KOPT-K1 (cell line): ENCODE measurements around the gene MIER2.

ENCODE experiments used
- H3K27ac ChIP-seq: fragments of 200-600 bp; sonication (generic); 2 replicates; pipeline ENCODE4 v1.5.1; 2016; ENCODE audit warnings: antibody characterized with exemption, mild to moderate bottlenecking, low read depth, low read length; ENCODE audit not compliant: poor library complexity, severe bottlenecking
- H3K36me3 ChIP-seq: fragments of 200-600 bp; sonication (generic); 2 replicates; pipeline ENCODE4 v1.5.1; 2017; ENCODE audit warnings: antibody characterized with exemption, mild to moderate bottlenecking, low read length, moderate library complexity; ENCODE audit not compliant: insufficient read depth
- H3K9me3 ChIP-seq: fragments of 200-600 bp; sonication (generic); 2 replicates; pipeline ENCODE4 v1.5.1; 2017; ENCODE audit warnings: antibody characterized with exemption, low read length, mild to moderate bottlenecking; ENCODE audit not compliant: insufficient read depth, poor library complexity, severe bottlenecking

Gene MIER2

GRCh38 chr19:296476-297225 lies 47.9 kb downstream of the MIER2 start:
- H3K9me3 ChIP-seq: no peaks in the 10 kb centered on the region
- H3K36me3 ChIP-seq: peaks cover 4% of the 10 kb centered on the region; the same call in 1 of the 2 replicates
- no peak overlapping the region for H3K27ac ChIP-seq

- Histone ChIP-seq H3K27ac (no peak overlapping the region), H3K36me3 (no peaks in the 10 kb centered on the region), H3K9me3 (no peaks in the 10 kb centered on the region)
Observed at GRCh38 chr19:295687-296370, 48.8 kb downstream of the MIER2 start.

- Histone ChIP-seq H3K9me3 (no peaks in the 10 kb centered on the region), H3K27ac (no peak overlapping the region), H3K36me3 (no peaks in the 10 kb centered on the region)
Observed at GRCh38 chr19:294946-295686, 49.5 kb downstream of the MIER2 start.

GRCh38 chr19:294341-294945 lies 50.2 kb downstream of the MIER2 start:
- no peaks in the 10 kb centered on the region for H3K36me3 ChIP-seq
- H3K9me3 ChIP-seq: no peaks in the 10 kb centered on the region
- no peak overlapping the region for H3K27ac ChIP-seq

GRCh38 chr19:293436-294110 lies 51.0 kb downstream of the MIER2 start:
- Histone ChIP-seq H3K36me3 (no peaks in the 10 kb centered on the region), H3K9me3 (no peaks in the 10 kb centered on the region), H3K27ac (no peak overlapping the region)

- H3K27ac ChIP-seq: no peak overlapping the region
- H3K9me3 ChIP-seq: no peaks in the 10 kb centered on the region
- no peaks in the 10 kb centered on the region for H3K36me3 ChIP-seq
Observed at GRCh38 chr19:292951-293350, 51.6 kb downstream of the MIER2 start.

- Histone ChIP-seq H3K9me3 (no peaks in the 10 kb centered on the region), H3K27ac (no peak overlapping the region), H3K36me3 (no peaks in the 10 kb centered on the region)
Observed at GRCh38 chr19:292281-292884, 52.2 kb downstream of the MIER2 start.

GRCh38 chr19:291561-292280 lies 52.9 kb downstream of the MIER2 start:
- Histone ChIP-seq H3K36me3 (no peaks in the 10 kb centered on the region), H3K9me3 (no peaks in the 10 kb centered on the region), H3K27ac (no peak overlapping the region)

- no peaks in the 10 kb centered on the region for H3K36me3 ChIP-seq
- H3K9me3 ChIP-seq: no peaks in the 10 kb centered on the region
- no peak within 1 kb of the TSS for H3K27ac ChIP-seq
Observed at GRCh38 chr19:291006-291521, 53.5 kb downstream of the MIER2 start, which contains the start of gene PLPP2. TSS of gene PLPP2 (minus strand) at chr19:291403. CDS start at chr19:291336, 67 bp downstream.

GRCh38 chr19:290372-291005 lies 54.1 kb downstream of the MIER2 start:
- Histone ChIP-seq H3K9me3 (no peaks in the 10 kb centered on the region), H3K27ac (no peak overlapping the region), H3K36me3 (no peaks in the 10 kb centered on the region)

- Histone ChIP-seq H3K27ac (no peak overlapping the region), H3K9me3 (no peaks in the 10 kb centered on the region), H3K36me3 (no peaks in the 10 kb centered on the region)
Observed at GRCh38 chr19:289651-290371, 54.8 kb downstream of the MIER2 start.

- no peak overlapping the region for H3K27ac ChIP-seq
- H3K36me3 ChIP-seq: no peaks in the 10 kb centered on the region
- no peaks in the 10 kb centered on the region for H3K9me3 ChIP-seq
Observed at GRCh38 chr19:288911-289310, 55.7 kb downstream of the MIER2 start.

- Histone ChIP-seq H3K9me3 (no peaks in the 10 kb centered on the region), H3K27ac (no peak overlapping the region), H3K36me3 (no peaks in the 10 kb centered on the region)
Observed at GRCh38 chr19:287381-287871, 57.2 kb downstream of the MIER2 start.
